Left colon (tissue), 2 donors: ENCODE data around the gene SMIM10. TPM values are rescaled to one million over a fixed set of nuclear protein-coding genes. Genes with fewer than 3 reads are reported as not detected.
A peak's percentile ranks its signal among the peaks of the same experiment; 100 is the strongest.
"Not testable (repeated sequence)": the region's sequence is repeated elsewhere in the genome, so short reads cannot be mapped to it uniquely, and the experiment has no call there.

Experiments used
- ATAC-seq: fragments of 200-7000 bp; cut with Tn5 transposase; one replicate; pipeline ENCODE4 v1.9.1; 2020; ENCODE audit warnings: mild to moderate bottlenecking, moderate library complexity
- DNase-seq, 2 donors: peaks; one replicate each; pipeline ENCODE4 v3.0.0-alpha.2; 2020
- intact Hi-C, 2 donors: fragments of 100-400 bp; cut with DNase I in 1 of 2; cut with micrococcal nuclease in 1 of 2; formaldehyde crosslinking; loops; one replicate each; pipeline versions ENCODE4 v1.11.2 to v1.14.0; 2022; cut with DNase I, micrococcal nuclease
- long read RNA-seq: library from polyadenylated mRNA; unstranded; transcript quantifications from one replicate; pipeline ENCODE4 v2.0.0, GENCODE V29; 2021
- total RNA-seq, 2 donors: library from RNA; stranded (reverse); fragmentation: NEBNext Ultra II Directional; extraction: Animal tissue kit (Norgen Biotek cat#: 25700); gene quantifications; one replicate each; pipeline ENCODE4 v1.2.1, GENCODE V29; 2021
- donor health status: DM: no; HTN: no; CAD: no.
- donor health status: DM: yes; HTN: yes; CAD: no.

Gene SMIM10
- 1 to 10 TPM in 1 of 2 donors, under 1 TPM in 1; 0.85 to 1.6 TPM for total RNA-seq
- long read RNA-seq, partial matches to known transcripts: 0 of 2 reads
- long read RNA-seq, other reads (novel, unspliced or antisense): 0 of 2 reads

GRCh38 chrX:134990801-134991481 is at the start of gene SMIM10:
Gene SMIM10 (plus strand): TSS chrX:134990991. CDS start chrX:134991096, 105 bp downstream.
- peak; percentile 68 for ATAC-seq
- intact Hi-C loops: no loop called here
- DNase-seq: peak; percentile 53 to 57

GRCh38 chrX:134946364-134946763 is 44.4 kb upstream of the SMIM10 start:
- intact Hi-C loops, DNase-seq, ATAC-seq: not testable (repeated sequence)

- intact Hi-C loops: no loop called here
- no peak for ATAC-seq
- DNase-seq: no peak
Measured at GRCh38 chrX:134948333-134949241, 42.2 kb upstream of the SMIM10 start.

GRCh38 chrX:134949271-134949670 is 41.5 kb upstream of the SMIM10 start:
- intact Hi-C loops: no loop called here

GRCh38 chrX:134957836-134958235 is 33.0 kb upstream of the SMIM10 start:
- ATAC-seq: no peak
- no peak for DNase-seq
- intact Hi-C loops: no loop called here

More at GRCh38 chrX:134949271-134949670, 41.5 kb upstream of the SMIM10 start:
- DNase-seq: no peak
- no peak for ATAC-seq

GRCh38 chrX:134960366-134960765 is 30.4 kb upstream of the SMIM10 start:
- DNase-seq, ATAC-seq, intact Hi-C loops: not testable (repeated sequence)

- intact Hi-C loops: no loop called here
- DNase-seq: no peak
- ATAC-seq: no peak
Measured at GRCh38 chrX:134963041-134963440, 27.8 kb upstream of the SMIM10 start.

GRCh38 chrX:134969726-134970125 is 21.1 kb upstream of the SMIM10 start:
- ATAC-seq: no peak
- DNase-seq: no peak
- intact Hi-C loops: no loop called here

GRCh38 chrX:134971926-134972325 is 18.9 kb upstream of the SMIM10 start:
- DNase-seq: no peak
- ATAC-seq: no peak
- intact Hi-C loops: no loop called here

- no peak for DNase-seq
- no peak for ATAC-seq
- intact Hi-C loops: no loop called here
Measured at GRCh38 chrX:134975516-134975915, 15.3 kb upstream of the SMIM10 start.

GRCh38 chrX:134981910-134982309 is 8.9 kb upstream of the SMIM10 start:
- intact Hi-C loops: no loop called here
- DNase-seq: no peak
- no peak for ATAC-seq

GRCh38 chrX:134982748-134983147 is 8.0 kb upstream of the SMIM10 start:
- intact Hi-C loops: no loop called here
- ATAC-seq: no peak
- no peak for DNase-seq

GRCh38 chrX:134985479-134985878 is 5.3 kb upstream of the SMIM10 start:
- ATAC-seq (no peak), DNase-seq (no peak)
- intact Hi-C loops: no loop called here

- no peak for ATAC-seq
Measured at GRCh38 chrX:134990475-134990800, 353 bp upstream of the SMIM10 start.

GRCh38 chrX:134997646-134998045 is 6.9 kb downstream of the SMIM10 start:
- DNase-seq: no peak
- no peak for ATAC-seq
- intact Hi-C loops: no loop called here

More at GRCh38 chrX:134990475-134990800, 353 bp upstream of the SMIM10 start:
- no peak for DNase-seq
- intact Hi-C loops: no loop called here

- DNase-seq: no peak
- no peak for ATAC-seq
- intact Hi-C loops: no loop called here
Measured at GRCh38 chrX:134998246-134998645, 7.5 kb downstream of the SMIM10 start.

GRCh38 chrX:134999469-134999868 is 8.7 kb downstream of the SMIM10 start:
- no peak for DNase-seq
- ATAC-seq: peak; percentile 35
- intact Hi-C loops: no loop called here

- DNase-seq (no peak), ATAC-seq (no peak)
- intact Hi-C loops: no loop called here
Measured at GRCh38 chrX:135000516-135000915, 9.7 kb downstream of the SMIM10 start.

- DNase-seq: peak; percentile 85 to 93
- peak; percentile 100 for ATAC-seq
- intact Hi-C loops: no loop called here
Measured at GRCh38 chrX:135003876-135004623, 13.3 kb downstream of the SMIM10 start.
